Measurements from ENCODE around the gene DHX35. TPM values are rescaled to one million over a fixed set of nuclear protein-coding genes. Genes with fewer than 3 reads are reported as not detected.

The DHX35 gene
- total and polyA plus RNA-seq, 2 of the 13 experiments (the other 11 are each of a cell fraction or from before 2014, with no cell fraction given), result 25.8 to 28.7 TPM

GRCh38 chr20:38987777-38988176 is 25.6 kb downstream of the DHX35 start (continued):
- TF ChIP-seq ZNF678 (CRISPR knock-in tag; IDR thresholded peaks at IDR 0.05) (no peak), ZNF609 (CRISPR knock-in tag; IDR thresholded peaks at IDR 0.05; ENCODE audit: borderline replicate concordance) (no peak), ARID3A (IDR thresholded peaks at IDR 0.05; ENCODE audit: low read depth, low read length) (no peak), ELK4 (CRISPR knock-in tag; IDR thresholded peaks at IDR 0.05; ENCODE audit: borderline replicate concordance) (no peak), FOXP4 (CRISPR knock-in tag; IDR thresholded peaks at IDR 0.05) (no peak), ZNF280D (CRISPR knock-in tag; IDR thresholded peaks at IDR 0.05) (no peak)

All from HepG2 (cell line).